KMS-11 (cell line): ENCODE results near the gene ATP5IF1.

Source experiments
- H2AFZ ChIP-seq: fragments of 200-600 bp; sonication (generic); 2 replicates; pipeline ENCODE4 v1.6.1; 2016; ENCODE audit warnings: antibody characterized with exemption, mixed run types, low read depth
- H3K27ac ChIP-seq: fragments of 200-600 bp; sonication (generic); 2 replicates; pipeline ENCODE4 v1.6.1; 2016; ENCODE audit warnings: mild to moderate bottlenecking, mixed run types
- H3K27me3 ChIP-seq: fragments of 200-600 bp; sonication (generic); 2 replicates; pipeline ENCODE4 v1.6.1; 2017; ENCODE audit warnings: mild to moderate bottlenecking, low read depth, mixed run types, moderate library complexity; ENCODE audit not compliant: insufficient read depth
- H3K36me3 ChIP-seq: fragments of 200-600 bp; sonication (generic); 2 replicates; pipeline ENCODE4 v1.6.1; 2017; ENCODE audit warnings: mild to moderate bottlenecking, mixed run types; ENCODE audit not compliant: insufficient read depth
- H3K4me1 ChIP-seq: fragments of 200-600 bp; sonication (generic); 2 replicates; pipeline ENCODE4 v1.6.1; 2016; ENCODE audit warnings: mild to moderate bottlenecking, low read depth, mixed run types; ENCODE audit not compliant: poor library complexity, severe bottlenecking
- H3K4me2 ChIP-seq: fragments of 200-600 bp; sonication (generic); 2 replicates; pipeline ENCODE4 v1.7.0; 2016; ENCODE audit warnings: mild to moderate bottlenecking, mixed run types
- H3K4me3 ChIP-seq: fragments of 200-600 bp; sonication (generic); IDR thresholded peaks from 2 replicates; pipeline ENCODE4 v1.6.1; 2017; ENCODE audit warnings: low read depth, low read length, mixed read lengths; ENCODE audit not compliant: insufficient read depth
- H3K79me2 ChIP-seq: fragments of 200-600 bp; sonication (generic); 2 replicates; pipeline ENCODE4 v1.6.1; 2016; ENCODE audit warnings: low read depth, mixed run types; ENCODE audit not compliant: insufficient read depth
- H3K9ac ChIP-seq: fragments of 200-600 bp; sonication (generic); 2 replicates; pipeline ENCODE4 v1.6.1; 2016; ENCODE audit warnings: mild to moderate bottlenecking, mixed run types
- H4K20me1 ChIP-seq: fragments of 200-600 bp; sonication (generic); 2 replicates; pipeline ENCODE4 v1.6.1; 2016; ENCODE audit warnings: mild to moderate bottlenecking, mixed run types; ENCODE audit not compliant: insufficient read depth
- TF ChIP-seq, protein P1 (sequence below): fragments of 200-600 bp; sonication (generic); conservative IDR thresholded peaks from 2 replicates; pipeline ENCODE4 v1.6.1; 2017; ENCODE audit warnings: low read depth, mild to moderate bottlenecking, antibody characterized with exemption, low read length, moderate library complexity, mixed read lengths

ATP5IF1 gene

GRCh38 chr1:28240024-28240423, 4.1 kb downstream of the ATP5IF1 start:
- TF ChIP-seq, protein P1, sequence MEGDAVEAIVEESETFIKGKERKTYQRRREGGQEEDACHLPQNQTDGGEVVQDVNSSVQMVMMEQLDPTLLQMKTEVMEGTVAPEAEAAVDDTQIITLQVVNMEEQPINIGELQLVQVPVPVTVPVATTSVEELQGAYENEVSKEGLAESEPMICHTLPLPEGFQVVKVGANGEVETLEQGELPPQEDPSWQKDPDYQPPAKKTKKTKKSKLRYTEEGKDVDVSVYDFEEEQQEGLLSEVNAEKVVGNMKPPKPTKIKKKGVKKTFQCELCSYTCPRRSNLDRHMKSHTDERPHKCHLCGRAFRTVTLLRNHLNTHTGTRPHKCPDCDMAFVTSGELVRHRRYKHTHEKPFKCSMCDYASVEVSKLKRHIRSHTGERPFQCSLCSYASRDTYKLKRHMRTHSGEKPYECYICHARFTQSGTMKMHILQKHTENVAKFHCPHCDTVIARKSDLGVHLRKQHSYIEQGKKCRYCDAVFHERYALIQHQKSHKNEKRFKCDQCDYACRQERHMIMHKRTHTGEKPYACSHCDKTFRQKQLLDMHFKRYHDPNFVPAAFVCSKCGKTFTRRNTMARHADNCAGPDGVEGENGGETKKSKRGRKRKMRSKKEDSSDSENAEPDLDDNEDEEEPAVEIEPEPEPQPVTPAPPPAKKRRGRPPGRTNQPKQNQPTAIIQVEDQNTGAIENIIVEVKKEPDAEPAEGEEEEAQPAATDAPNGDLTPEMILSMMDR = no peak
- Histone ChIP-seq H3K36me3 (no peaks in the 10 kb centered on the region), H3K27ac (no peak overlapping the region), H3K4me1 (peaks cover 27% of the 10 kb centered on the region), H3K9ac (no peak overlapping the region), H3K4me2 (no peak overlapping the region), H3K4me3 (no peak overlapping the region), H3K79me2 (peaks cover 15% of the 10 kb centered on the region; the same call in 1 of the 2 replicates), H2AFZ (no peak overlapping the region), H3K27me3 (no peaks in the 10 kb centered on the region), H4K20me1 (no peaks in the 10 kb centered on the region)

DNA sequence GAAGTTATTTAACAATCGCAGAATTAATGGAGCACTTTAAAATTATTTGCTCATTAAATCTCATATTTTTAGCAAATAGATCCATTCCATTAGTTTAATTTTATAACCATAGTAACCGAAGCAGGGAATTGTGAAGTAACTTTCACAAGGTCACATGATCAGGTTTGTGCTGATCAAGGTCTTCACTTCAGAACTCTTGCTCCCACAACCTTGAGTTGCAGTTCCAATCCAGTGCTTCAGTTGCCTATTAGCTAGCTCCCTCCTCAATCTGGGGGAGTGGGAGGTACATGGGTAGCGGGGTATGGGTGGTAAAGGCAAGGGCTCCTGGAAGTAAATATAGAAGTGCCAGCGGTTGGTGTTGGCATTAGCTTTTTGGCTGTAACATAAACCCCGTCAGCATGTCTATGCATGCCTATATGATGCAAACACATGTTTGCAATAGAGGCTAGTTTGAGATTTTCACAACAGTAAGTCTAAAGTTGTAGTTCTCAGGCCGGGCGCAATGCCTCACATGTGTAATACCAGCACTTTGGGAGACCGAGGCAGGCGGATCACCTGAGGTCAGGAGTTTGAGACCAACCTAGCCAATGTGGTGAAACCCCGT, 5.8 kb downstream of the ATP5IF1 start:
- Histone ChIP-seq H2AFZ (no peak overlapping the region), H3K36me3 (no peaks in the 10 kb centered on the region; the same call in 1 of the 2 replicates), H3K4me2 (no peak overlapping the region), H3K4me1 (peaks cover 35% of the 10 kb centered on the region), H3K4me3 (no peak overlapping the region), H3K79me2 (peaks cover 7% of the 10 kb centered on the region; the same call in 1 of the 2 replicates), H3K27me3 (no peaks in the 10 kb centered on the region), H3K9ac (no peak overlapping the region), H3K27ac (no peak overlapping the region), H4K20me1 (no peaks in the 10 kb centered on the region)
- TF ChIP-seq, protein P1 = no peak

GRCh38 chr1:28243685-28244311, 7.9 kb downstream of the ATP5IF1 start:
- H3K27me3 ChIP-seq = no peaks in the 10 kb centered on the region
- no peak overlapping the region for H3K9ac ChIP-seq
- no peaks in the 10 kb centered on the region; the same call in 1 of the 2 replicates for H3K36me3 ChIP-seq
- H2AFZ ChIP-seq = no peak overlapping the region
- H4K20me1 ChIP-seq = no peaks in the 10 kb centered on the region
- H3K79me2 ChIP-seq = no peaks in the 10 kb centered on the region
- H3K4me2 ChIP-seq = no peak overlapping the region
- no peak overlapping the region for H3K4me3 ChIP-seq
- H3K27ac ChIP-seq = no peak overlapping the region
- TF ChIP-seq, protein P1 = no peak
- H3K4me1 ChIP-seq = peaks cover 38% of the 10 kb centered on the region

- Histone ChIP-seq H2AFZ (no peak overlapping the region), H3K27ac (no peak overlapping the region), H3K27me3 (no peaks in the 10 kb centered on the region), H3K4me3 (no peak overlapping the region), H3K36me3 (no peaks in the 10 kb centered on the region; the same call in 1 of the 2 replicates), H3K4me2 (peak overlapping the region; percentile 70; the same call in 1 of the 2 replicates), H3K4me1 (peaks cover 47% of the 10 kb centered on the region), H3K79me2 (no peaks in the 10 kb centered on the region), H3K9ac (no peak overlapping the region), H4K20me1 (no peaks in the 10 kb centered on the region)
- TF ChIP-seq, protein P1 = no peak
Observed at GRCh38 chr1:28244549-28245251, 8.8 kb downstream of the ATP5IF1 start.
